D721Med (cell line): Measurements from ENCODE around the gene ZNF407.

Experiments used
- DNase-seq: peaks from one replicate; pipeline ENCODE4 v3.0.0; 2011; ENCODE audit warnings: low spot score; ENCODE audit not compliant: insufficient read length
- FAIRE-seq: peaks from 2 replicates; lab custom pipeline; 2011; peaks lifted over from hg19 to GRCh38; lab: Jason Lieb, UNC
- CTCF ChIP-seq: IDR thresholded peaks from 2 replicates; pipeline ENCODE4 v1.5.1; 2012; ENCODE audit warnings: mild to moderate bottlenecking, control low read depth; ENCODE audit not compliant: insufficient read depth; ENCODE audit errors: missing control alignments

Gene ZNF407

GRCh38 chr18:74715306-74715705, 117.6 kb downstream of the ZNF407 start:
- TF ChIP-seq CTCF, result no peak
- DNase-seq (no peak), FAIRE-seq (no peak)

GRCh38 chr18:74715865-74716712, 118.4 kb downstream of the ZNF407 start:
- TF ChIP-seq CTCF, result no peak
- no peak for DNase-seq
- FAIRE-seq, result no peak

DNA sequence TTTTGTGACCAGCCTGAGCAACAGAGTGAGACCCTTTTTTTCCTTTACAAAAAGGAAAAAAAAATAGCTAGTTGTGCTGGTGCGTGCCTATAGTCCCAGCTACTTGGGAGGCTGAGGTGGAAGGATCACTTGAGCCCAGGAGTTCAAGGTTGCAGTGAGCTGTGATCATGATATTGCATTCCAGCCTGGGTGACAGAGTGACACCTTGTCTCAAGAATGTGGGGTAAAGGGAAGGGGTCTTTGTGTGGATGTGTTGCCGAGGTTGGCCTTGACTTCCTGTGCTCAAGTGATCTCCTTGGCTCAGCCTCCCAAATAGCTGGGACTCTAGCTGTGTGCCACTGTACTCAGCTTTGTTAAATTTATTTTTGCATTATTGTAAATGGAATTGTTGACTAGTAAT, 120.6 kb downstream of the ZNF407 start:
- TF ChIP-seq CTCF, result no peak
- peak; percentile 6 for FAIRE-seq
- DNase-seq, result no peak

DNA sequence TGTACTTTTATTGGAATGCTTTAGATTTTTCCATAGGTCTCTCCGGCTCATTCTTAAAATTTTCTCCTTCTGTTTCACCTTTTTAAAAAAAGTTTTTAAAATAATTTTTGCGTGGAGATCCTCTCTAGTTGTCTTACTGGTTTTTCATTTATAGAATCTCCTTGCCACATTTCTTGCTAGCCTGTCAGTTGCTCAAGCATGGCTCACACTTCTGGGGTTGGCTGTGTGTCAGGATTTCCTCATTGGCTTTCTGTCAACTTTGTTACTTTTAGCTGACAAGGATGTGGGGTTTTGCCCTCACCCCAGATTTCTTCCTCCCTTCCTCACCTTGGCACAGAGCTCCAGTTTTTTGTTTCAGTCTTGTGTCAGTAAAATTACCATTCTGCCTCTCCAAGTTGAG, 124.6 kb downstream of the ZNF407 start:
- FAIRE-seq (no peak), DNase-seq (no peak)
- no peak for TF ChIP-seq CTCF

DNA sequence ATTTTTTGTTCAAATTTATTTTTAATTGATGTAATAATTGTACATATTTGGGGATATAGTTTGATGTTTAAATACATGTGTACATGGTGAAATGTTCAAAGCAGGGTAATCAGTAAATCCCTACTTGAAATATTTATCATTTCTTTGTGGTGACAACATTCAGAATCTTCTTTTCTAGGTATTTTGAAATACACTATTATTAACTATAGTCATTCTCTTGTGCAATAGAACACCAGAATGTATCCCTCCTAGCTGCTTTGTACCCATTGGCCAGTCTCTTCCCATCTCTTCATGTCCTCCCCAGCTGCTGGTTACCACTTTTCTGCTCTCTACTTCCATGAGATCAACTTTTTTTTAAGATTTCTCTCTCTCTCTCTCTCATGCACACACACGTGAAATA, 126.5 kb downstream of the ZNF407 start:
- no peak for TF ChIP-seq CTCF
- FAIRE-seq (no peak), DNase-seq (no peak)

GRCh38 chr18:74725690-74726089, 128.0 kb downstream of the ZNF407 start:
- DNase-seq, result no peak
- no peak for TF ChIP-seq CTCF
- FAIRE-seq, result no peak

- FAIRE-seq (no peak), DNase-seq (no peak)
- TF ChIP-seq CTCF, result no peak
Observed at GRCh38 chr18:74728586-74728985, 130.9 kb downstream of the ZNF407 start.
